Fibroblast of upper back skin (primary cell): ENCODE data around the gene SLC49A3.
"Not testable (repeated sequence)": the region's sequence is repeated elsewhere in the genome, so short reads cannot be mapped to it uniquely, and the experiment has no call there.

ENCODE experiments used
- DNase-seq: peaks from one replicate; pipeline ENCODE4 v3.0.0-alpha.2; 2013

Gene SLC49A3

DNA sequence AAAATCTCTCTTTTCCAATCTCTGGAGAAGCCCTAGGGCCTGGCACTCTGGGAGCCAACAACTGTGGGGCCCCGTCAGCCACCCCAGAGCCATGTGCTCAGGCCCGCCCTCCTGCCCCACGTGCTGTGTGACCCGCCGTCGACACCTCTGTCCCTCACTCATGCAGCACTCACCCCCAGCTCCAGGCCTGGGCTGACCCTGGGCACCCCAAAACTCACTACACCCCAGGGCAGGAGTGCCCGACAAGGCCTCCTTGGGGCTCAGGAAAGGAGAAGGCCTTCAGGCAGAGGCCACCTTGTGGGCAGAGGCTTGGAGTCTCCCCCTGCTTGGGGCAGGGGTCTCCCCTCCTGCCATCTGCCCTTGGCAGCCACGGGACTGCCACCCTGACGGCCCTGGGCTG is 8.9 kb downstream of the SLC49A3 start:
- DNase-seq = no peak

DNA sequence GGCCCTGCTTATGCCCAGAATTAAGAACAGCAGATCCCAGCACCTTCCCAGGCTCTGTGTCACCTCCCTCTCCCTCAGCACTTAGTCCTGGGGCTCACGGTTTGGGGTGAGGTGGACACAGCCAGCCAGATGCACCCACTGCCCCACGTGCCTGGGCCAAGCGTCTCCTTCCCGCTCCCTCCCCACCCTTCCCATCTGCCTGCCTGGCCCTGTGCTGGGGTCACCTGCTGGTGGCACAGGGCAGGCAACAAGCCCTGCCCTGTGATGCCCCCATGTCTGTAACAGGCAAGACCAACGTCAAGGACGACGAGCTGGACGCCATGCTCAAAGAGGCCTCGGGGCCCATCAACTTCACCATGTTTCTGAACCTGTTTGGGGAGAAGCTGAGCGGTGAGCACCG is 9.3 kb downstream of the SLC49A3 start:
- DNase-seq = no peak

DNA sequence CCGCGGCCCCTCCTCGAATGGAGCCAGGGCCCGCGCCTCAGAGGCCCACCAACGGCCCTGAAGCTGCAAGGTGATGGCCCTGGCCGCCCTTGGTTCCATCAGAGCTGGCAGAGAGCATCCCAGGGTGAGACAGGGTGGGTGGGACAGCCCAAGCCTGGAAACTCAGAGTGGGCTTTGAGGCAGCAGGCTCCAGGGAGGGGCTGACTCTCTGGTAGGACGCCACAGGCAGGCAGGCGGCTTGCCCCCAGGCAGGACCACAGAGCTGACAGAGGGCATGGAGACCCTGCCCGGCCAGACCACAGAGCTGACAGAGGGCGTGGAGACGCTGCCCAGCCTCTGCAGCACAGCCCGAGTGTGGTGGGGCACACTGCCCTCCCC is 9.9 kb downstream of the SLC49A3 start:
- no peak for DNase-seq

DNA sequence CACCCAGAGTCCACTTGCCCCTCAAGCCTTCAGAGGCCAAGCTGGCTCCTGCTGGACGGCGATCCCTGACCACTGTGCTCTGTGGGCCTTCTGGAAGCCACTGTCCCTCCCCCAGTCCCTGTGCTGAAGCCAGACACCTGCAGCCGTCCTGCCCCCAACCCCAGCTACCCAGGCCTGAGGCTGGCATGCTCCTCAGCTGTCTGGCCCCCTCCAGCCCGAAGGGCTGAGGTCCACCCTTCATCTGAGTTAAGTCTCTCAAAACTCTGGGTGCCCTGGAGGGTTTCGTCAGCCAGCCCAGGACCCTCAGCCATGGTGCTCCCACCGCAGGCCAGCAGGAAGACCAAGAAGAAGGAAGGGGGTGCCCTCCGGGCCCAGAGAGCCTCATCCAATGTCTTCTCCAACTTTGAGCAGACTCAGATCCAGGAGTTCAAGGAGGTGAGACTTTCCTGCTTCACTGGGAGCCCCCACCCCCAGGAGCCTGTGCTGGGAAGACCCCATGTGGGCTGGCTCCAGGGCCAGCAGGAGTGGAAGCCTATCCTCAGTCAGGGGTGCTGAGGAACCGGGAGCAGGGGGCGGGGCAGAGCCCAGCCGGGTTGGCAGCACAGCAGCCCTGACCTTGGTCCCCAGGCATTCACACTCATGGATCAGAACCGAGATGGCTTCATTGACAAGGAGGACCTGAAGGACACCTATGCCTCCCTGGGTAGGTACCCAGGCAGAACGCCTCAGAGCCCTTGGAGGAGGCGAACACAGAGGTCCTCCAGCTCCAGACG is 10.4 kb downstream of the SLC49A3 start:
- DNase-seq = no peak

DNA sequence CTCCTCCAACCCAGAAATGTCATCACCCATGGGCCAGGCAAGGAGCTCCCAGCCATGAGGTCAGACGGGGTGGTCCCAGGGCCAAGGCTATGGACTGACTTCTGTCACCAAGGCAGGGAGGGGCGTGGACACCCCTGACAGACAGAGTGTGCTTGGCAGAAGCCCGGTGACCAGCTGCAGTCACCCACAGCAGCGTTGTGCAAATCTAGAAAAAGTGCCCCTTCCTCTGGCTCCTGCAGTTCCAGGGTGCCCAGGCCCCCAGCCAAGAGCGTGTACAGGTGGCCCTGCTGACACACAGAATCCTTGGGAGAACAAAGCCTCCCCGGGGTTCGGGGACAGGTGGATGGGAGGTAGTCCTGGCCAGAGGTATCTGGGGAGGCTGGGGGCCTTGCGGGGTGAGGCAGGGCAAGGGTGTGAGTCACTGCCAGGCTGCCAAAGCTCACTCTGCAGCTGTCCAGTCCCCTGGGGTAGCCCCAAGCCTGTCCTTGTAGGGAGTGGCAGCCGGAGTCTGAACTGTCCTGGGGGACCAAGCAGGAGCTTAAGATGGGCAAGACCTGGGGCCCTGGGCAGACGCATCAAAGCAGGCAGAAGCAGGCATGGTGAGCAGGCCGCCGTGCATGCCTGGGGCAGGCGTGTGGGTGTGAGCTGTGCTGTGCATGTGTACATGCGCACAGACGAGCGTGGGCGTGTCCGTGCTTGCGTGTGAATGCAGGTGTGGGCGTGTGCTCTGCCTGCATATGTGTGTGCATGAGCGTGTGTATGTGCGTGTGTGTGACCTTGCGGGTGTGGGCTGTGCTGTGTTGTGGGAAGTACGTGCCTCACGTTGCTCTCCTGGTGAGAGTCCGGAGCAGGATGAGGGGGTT is 11.3 kb downstream of the SLC49A3 start:
- no peak for DNase-seq

DNA sequence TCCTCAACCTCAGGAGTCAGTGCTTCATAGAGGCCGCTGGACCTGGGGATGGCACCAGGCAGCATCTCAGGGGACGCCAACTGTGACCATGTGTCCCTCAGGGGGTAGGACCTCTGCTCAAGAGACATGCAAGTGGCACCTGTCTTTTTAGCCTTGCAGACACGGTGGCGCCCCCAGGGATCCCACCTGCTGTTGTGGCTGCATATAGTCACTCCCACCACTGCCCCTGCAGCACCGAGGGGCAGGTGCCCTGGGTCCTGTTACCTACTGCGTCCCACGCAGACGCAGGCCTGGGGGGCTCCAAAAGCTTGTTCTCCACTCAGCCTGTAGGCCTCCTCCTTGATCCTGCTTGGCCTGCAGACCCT is 12.1 kb downstream of the SLC49A3 start:
- DNase-seq = no peak

DNA sequence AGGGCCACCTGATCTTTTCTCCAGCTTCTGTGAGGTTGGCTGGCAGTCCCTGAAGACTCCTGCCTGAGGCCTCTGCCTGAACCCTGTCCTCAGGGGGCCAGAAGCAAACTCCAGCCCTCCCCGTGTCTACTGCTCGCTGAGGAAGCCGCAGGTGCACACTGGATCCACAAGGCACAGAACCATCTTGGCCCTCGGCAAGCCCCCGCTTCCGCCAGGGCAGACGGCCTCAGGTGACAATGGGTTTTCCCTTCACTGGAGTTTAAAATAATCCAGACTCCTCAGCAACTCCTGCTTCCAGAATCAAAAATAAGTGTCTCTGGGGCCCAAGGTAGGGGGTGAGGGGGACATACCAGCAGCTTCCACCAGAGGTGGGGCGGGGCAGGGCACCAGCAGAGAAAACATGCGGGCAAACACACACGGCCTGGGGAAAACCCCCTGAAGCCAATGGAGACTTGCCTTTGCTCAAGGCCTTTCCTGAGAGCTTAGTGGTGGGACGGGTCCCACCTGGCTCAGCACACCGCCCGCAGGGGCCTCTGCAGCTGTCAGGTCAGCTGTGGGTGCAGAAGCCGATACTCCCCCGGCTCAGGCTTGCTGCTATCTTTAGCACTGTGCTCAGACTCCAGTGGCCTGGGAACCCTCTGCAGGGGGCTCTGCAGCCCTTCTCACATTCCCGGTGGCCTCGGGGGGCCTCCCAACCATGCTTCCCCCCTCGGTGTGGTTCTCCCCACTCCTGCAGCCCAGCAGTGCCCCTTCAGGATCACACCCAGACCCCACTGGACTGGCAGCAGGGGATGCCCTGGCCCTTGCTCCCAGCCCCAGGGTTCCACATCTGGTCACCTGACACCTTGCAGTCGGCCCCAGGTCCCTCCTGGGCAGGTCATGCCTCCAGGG is 12.7 kb downstream of the SLC49A3 start:
- no peak for DNase-seq

DNA sequence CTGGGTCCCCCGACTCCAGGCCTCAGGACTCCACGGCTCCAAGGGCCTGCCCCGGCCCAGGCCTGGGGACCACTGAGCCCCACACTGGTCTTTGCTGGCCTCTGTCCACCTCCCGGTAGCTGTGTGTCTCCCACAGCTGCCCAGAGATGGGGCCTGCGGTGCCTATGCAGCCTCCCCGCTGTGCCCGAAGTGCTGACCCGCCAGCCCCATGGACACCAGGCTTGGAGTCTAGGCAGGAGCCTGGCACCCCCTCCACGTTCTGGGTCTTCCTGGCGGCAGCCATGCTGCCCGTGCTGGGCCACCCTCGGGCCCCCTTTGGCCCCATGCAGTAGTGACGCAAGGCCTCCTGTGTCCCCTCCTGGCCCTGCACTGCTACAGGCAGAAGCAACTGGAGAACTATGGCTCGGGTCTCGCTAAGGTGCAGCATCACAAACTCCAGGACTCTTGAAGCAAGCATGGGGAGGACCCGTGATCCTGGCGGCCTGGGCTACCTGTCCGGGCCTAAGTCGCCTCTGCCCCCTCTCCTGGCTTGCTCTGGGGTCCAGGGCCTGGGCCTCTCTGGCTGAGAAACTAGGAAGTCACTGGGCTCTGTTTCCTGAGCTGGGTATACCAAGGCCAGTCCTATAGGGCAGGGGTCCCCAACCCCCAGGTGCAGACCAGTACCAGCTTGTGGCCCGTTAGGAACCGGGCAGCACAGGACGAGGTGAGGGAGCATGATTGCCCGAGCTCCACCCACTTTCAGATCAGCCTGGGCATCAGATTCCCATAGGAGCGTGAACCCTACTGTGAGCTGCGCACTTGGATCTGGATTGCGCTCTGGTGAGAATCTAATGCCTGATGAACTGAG is 13.7 kb downstream of the SLC49A3 start:
- DNase-seq = no peak

DNA sequence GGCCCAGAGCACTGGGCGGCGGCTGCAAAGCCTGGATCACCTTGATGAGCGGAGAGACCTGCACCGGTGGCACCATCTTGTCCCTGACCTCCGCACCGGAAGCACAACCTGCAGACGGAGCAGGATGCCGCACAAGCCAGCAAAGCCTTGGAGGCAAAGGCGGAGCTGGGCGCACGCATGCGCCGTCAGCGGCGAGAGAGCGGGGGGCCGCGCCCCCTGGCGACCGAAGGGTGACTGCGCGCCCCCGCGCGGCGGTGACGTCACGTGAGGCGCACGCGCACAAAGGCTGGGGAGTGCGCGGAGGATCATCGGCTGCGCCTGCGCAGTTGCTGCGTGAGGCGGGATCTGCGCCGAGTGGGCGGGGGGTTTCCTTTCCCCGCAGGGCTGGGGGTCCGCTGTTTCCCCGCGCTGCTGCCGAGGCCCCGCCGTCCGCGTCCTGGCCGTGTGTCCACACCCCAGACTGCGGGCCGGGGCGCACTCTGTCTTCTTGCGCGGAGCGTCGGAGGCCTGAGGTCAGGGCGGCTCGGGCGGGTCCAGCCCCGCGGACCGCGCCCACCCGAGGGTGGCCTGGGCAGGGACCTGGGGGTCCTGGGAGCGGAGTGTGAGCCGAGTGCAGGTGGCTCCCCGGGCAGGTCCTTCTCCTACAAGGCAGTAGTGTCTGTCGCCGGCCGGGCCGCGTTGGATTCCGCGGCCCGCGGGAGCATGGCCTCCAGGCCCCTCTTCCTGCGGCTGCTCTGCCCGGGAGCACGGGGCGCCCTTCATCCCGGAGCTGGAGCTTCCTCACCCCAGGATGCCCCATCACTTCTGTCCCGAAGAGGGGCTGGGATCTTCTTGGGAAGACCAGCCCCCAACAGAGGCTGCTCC is 14.5 kb downstream of the SLC49A3 start, which contains the start of the genes ATP5ME and MYL5:
ATP5ME (minus strand) TSS at position 105 of the 864 bp plus-strand sequence; CDS start at position 76, 29 bp downstream.
MYL5 (plus strand) TSS at position 371 of the 864 bp plus-strand sequence. CDS start 3,485 bp downstream, outside the sequence.
- DNase-seq = peak; percentile 95

DNA sequence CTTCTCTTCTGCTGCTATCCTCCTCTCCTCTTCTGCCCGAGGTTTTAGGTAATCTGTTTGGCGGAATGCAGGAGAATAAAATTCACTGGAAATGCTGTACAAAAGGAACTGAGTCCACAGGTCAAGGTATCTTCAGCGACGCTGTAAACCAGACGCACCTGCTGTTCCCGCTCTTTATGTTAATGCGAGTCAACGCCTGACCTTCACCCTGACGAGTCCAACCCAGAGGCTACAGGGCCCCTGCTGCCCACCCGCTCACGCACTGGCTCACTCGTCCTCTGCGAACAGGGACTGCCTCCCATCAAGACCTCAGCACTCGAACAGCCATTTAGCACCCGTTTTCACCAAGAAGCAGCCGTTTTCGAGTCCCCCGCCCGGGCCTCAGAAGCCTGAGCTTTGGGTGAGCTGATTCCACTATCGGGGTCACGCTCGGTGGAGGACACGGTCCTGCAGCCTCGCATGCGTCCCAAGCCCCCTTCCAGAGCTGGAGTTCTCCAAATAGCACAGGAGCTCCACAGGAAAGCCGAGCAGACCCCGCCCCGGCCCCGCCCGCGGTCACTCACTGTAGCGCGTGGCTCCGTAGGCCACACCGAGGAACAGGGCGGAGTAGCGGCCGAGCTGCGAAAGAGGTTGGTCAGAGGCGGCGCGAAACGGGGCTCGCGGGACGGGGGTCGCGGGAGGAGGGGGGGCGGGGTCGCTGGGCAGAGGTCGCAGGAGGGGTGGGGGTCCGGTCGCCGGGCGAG is 15.4 kb downstream of the SLC49A3 start:
- DNase-seq = no peak

DNA sequence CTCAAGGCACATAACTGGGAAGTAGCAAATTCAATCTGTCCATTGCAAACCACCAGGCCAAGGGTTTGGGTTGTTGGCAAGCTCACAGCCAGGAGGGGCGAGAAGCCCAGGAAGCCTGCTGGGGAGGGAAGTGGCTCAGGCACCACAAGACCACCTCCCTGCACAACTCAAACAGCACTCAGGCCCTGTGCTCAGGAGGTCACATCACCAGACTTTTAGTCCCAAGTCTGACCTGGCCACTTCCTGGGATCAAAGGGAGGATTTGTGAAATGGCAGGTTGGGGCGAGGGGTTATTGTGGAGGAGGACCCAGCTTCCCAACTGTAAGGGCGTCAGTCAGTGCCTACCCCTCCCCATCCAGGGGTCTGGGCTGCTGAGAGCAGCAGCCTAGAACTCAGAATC is 17.2 kb downstream of the SLC49A3 start:
- no peak for DNase-seq

DNA sequence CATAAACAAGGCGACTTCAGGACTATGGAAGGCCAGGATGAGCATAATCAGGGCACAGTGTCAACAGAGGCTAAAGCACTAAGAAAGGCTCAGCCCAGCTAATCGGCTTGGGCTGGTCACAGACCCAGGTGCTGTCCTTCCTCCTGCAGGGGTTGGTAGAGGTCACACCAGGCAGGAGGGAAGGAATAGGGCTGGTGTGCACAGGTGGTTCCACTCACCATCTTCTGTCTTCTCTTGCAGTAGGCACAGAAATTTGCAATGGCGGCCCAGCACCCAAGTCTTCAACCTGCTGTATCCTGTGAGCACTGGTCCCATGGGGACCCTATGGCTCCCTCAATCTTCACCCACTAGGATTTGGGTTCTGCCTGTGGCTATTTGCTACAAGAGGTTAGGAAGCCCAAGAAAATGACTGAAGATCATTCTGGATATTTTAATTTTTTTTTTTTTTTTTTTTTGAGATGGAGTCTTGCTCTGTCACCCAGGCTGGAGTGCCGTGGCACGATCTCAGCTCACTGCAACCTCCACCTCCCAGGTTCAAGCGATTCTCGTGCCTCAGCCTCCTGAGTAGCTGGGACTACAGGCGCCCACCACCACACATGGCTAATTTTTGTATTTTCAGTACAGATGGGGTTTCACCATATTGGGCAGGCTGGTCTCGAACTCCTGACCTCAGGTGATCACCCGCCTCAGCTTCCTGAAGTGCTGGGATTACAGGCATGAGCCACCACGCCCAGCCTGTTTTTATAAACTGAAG is 19.0 kb downstream of the SLC49A3 start:
- DNase-seq = not testable (repeated sequence)

DNA sequence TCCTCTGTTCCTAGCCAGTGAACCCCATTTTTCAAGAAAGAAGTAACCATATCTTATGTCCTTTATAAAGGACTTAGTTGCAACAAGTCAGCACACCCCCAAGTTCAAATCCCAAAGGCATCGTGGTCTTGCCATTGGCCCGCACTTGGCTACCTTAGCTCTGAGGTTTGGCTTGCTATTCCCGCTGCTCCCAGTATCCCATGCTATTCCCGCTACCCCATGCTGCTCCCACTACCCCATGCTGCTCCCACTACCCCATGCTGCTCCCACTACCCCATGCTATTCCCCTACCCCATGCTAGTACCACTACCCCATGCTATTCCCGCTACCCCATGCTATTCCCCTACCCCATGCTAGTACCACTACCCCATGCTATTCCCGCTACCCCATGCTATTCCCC is 20.7 kb downstream of the SLC49A3 start:
- not testable (repeated sequence) for DNase-seq

DNA sequence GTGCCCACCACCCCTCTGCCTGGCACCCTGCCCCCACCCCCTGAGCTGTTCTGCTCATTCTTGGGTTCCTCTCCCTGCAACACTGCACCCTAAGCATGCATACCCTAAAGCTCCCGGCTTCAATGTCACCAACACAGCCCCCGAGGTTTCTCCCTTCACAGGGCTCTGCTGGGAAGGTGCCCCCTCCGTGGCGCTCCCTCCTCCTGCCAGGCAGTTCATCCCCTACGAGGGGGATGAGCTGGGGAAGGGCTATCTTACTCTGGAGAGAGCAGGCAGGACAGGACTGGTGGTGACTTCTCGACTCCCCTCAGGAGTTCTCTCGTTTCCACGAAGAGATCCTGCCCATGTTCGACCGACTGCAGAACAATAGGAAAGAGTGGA is 21.4 kb downstream of the SLC49A3 start:
- no peak for DNase-seq

DNA sequence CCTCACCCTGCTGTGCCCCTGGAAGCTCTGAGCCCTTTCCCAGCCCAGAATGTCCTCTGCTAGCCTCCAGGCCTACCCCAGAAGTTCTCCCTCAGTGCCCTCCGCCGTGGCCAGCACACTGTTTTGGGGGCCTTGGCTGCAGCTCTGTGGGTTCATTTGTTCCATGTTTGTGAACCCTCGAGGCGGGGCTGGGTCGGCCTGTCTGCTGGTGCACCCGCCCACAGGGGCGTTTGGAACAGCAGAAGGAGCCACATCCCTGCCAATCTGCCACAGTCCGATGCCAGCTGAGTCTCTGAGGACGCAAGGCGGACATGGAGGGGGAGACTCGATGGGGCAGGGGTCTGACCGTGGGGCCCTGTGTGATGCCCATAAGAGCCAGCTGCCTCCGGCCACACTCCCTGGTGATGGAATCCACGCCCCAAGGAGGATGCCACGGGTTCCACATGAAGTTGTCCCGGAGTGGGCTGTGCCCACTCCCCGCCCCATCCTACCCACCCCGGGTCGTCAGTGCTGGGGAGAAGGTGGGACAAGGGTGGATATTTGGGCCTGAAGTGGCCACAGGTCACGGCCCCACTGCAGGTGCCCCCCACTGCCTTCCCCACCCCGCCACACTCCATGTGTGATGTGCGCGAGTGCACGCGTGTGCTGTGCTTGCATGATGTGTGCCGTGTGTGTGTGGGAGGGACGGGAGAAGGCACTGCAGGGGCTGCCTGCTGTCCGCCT is 22.0 kb downstream of the SLC49A3 start:
- DNase-seq = no peak

DNA sequence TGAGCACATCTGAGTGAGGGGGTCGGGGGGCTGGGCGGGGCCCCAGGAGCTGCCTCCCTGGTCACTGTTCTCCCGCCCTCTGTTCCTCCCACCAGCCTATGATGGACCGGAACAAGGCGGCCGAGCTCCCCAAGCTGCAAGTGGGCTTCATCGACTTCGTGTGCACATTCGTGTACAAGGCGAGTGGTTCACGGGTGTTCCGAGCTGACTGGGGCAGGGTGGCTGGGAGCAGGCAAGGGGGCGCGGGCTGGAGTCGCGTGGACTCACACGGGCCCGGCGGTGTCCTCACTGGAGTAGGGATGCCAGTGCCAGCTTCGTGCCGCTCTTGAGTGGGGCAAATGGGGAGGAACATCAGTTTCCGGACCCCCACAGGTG is 22.5 kb downstream of the SLC49A3 start:
- no peak for DNase-seq

DNA sequence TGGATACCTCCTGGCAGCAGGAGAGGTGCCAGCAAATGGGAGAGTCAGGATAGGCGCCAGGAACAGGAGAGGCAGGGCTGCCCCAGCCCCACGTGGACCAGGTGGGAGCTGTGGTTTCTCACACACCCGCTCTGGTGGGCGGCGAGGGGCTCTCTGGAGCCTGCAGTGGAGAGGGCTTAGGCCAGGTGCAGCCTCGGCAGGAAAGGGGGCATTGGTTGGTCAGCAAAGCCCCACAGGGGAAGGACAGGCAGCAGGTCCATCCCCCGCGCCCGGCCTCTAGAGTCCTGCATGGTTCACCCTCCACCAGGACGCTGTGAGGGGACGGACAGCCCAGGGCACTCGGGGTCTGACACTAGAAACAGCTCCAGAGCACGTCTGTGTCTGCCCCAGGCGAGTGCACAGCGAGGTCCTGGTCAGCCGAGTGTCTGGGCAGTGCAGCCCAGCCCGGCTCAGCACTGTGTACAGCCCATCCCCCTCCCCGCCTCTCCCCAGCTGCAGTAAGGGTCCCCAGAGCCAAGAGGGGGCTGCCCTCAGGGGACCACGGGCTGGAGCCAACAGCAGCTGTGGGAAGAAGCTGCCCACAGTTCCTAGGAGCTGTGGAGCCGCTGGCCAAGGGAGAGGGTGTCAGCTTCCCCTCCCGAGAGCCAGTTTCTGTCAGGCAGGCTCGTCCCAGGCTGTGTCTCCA is 23.1 kb downstream of the SLC49A3 start:
- no peak for DNase-seq

DNA sequence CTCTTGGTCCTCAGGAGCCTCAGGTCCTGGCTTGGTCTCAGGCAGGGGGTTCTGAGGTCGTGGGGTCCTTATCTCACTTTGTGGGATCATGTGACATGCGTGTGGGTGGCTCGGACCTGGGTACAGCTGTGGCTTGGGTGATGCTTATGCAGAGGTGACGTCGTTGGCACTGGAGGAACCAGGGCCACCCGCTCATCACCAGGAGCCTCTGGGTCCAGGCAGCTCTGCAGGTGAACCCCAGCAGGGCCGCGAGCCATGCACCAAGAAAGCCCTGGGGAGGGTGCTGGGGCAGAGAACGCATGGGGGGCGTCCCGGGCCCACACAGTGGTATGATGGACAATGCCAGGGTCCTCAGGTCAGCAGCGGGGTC is 23.6 kb downstream of the SLC49A3 start:
- no peak for DNase-seq
